T follicular helper cell (primary cell): ENCODE results near the gene MAML2.

Experiments used
- DNase-seq: peaks from one replicate; pipeline ENCODE4 v3.0.0-alpha.2; 2020; ENCODE audit warnings: low read depth

The MAML2 gene

GRCh38 chr11:96207459-96208449, 135.2 kb downstream of the MAML2 start:
- DNase-seq = no peak

GRCh38 chr11:96206955-96207354, 136.0 kb downstream of the MAML2 start:
- no peak for DNase-seq

GRCh38 chr11:96205460-96205809, 137.6 kb downstream of the MAML2 start:
- DNase-seq = no peak

GRCh38 chr11:96204721-96205459, 138.1 kb downstream of the MAML2 start:
- peak; percentile 20 for DNase-seq

- no peak for DNase-seq
Observed at GRCh38 chr11:96204366-96204659, 138.7 kb downstream of the MAML2 start.

GRCh38 chr11:96203567-96204365, 139.2 kb downstream of the MAML2 start:
- DNase-seq = no peak

- no peak for DNase-seq
Observed at GRCh38 chr11:96200243-96200642, 142.8 kb downstream of the MAML2 start.

GRCh38 chr11:96199563-96200025, 143.4 kb downstream of the MAML2 start:
- DNase-seq = peak; percentile 42

- no peak for DNase-seq
Observed at GRCh38 chr11:96197801-96198701, 144.9 kb downstream of the MAML2 start.

- DNase-seq = no peak
Observed at GRCh38 chr11:96197103-96197502, 145.9 kb downstream of the MAML2 start.

- no peak for DNase-seq
Observed at GRCh38 chr11:96196181-96196662, 146.8 kb downstream of the MAML2 start.

- DNase-seq = no peak
Observed at GRCh38 chr11:96195671-96196070, 147.3 kb downstream of the MAML2 start.

GRCh38 chr11:96194581-96195374, 148.2 kb downstream of the MAML2 start:
- no peak for DNase-seq

GRCh38 chr11:96193745-96194443, 149.1 kb downstream of the MAML2 start:
- no peak for DNase-seq

- DNase-seq = no peak
Observed at GRCh38 chr11:96191752-96192151, 151.2 kb downstream of the MAML2 start.

GRCh38 chr11:96189351-96189750, 153.6 kb downstream of the MAML2 start:
- no peak for DNase-seq

- DNase-seq = no peak
Observed at GRCh38 chr11:96188243-96189006, 154.6 kb downstream of the MAML2 start.

GRCh38 chr11:96187822-96188221, 155.2 kb downstream of the MAML2 start:
- DNase-seq = no peak

- no peak for DNase-seq
Observed at GRCh38 chr11:96186806-96187205, 156.2 kb downstream of the MAML2 start.
